Measurements from ENCODE around the gene ARID3A.

Gene ARID3A

GRCh38 chr19:1009981-1010538 is 84.2 kb downstream of the ARID3A start:
- no peak overlapping the region for H3K27ac ChIP-seq
- DNase-seq (ENCODE audit: low read depth, low spot score): no peak

GRCh38 chr19:1010586-1011510 is 85.0 kb downstream of the ARID3A start:
- DNase-seq (ENCODE audit: low read depth, low spot score): no peak
- no peak overlapping the region for H3K27ac ChIP-seq

GRCh38 chr19:1011831-1012333 is 86.0 kb downstream of the ARID3A start:
- no peak overlapping the region for H3K27ac ChIP-seq
- DNase-seq (ENCODE audit: low read depth, low spot score): no peak

GRCh38 chr19:1012334-1012733 is 86.5 kb downstream of the ARID3A start:
- H3K27ac ChIP-seq: no peak overlapping the region
- no peak for DNase-seq (ENCODE audit: low read depth, low spot score)

GRCh38 chr19:1013218-1013617 is 87.4 kb downstream of the ARID3A start:
- no peak overlapping the region for H3K27ac ChIP-seq
- no peak for DNase-seq (ENCODE audit: low read depth, low spot score)

- DNase-seq (ENCODE audit: low read depth, low spot score): no peak
- H3K27ac ChIP-seq: no peak overlapping the region
Measured at GRCh38 chr19:1014161-1015060, 88.6 kb downstream of the ARID3A start.

GRCh38 chr19:1015061-1015781 is 89.4 kb downstream of the ARID3A start:
- no peak overlapping the region for H3K27ac ChIP-seq
- no peak for DNase-seq (ENCODE audit: low read depth, low spot score)

GRCh38 chr19:1015782-1016646 is 90.2 kb downstream of the ARID3A start:
- peak overlapping the region; percentile 81 for H3K27ac ChIP-seq

GRCh38 chr19:1016647-1017114 is 90.8 kb downstream of the ARID3A start:
- peak overlapping the region; percentile 81 for H3K27ac ChIP-seq
- DNase-seq (ENCODE audit: low read depth, low spot score): no peak

More at GRCh38 chr19:1015782-1016646, 90.2 kb downstream of the ARID3A start:
- DNase-seq (ENCODE audit: low read depth, low spot score): no peak

GRCh38 chr19:1017115-1017905 is 91.5 kb downstream of the ARID3A start:
- DNase-seq (ENCODE audit: low read depth, low spot score): no peak
- H3K27ac ChIP-seq: peak overlapping the region; percentile 81

- DNase-seq (ENCODE audit: low read depth, low spot score): no peak
- peak overlapping the region; percentile 81 for H3K27ac ChIP-seq
Measured at GRCh38 chr19:1017906-1018305, 92.1 kb downstream of the ARID3A start.

GRCh38 chr19:1018393-1018792 is 92.6 kb downstream of the ARID3A start:
- peak overlapping the region; percentile 81 for H3K27ac ChIP-seq
- no peak for DNase-seq (ENCODE audit: low read depth, low spot score)

GRCh38 chr19:1018932-1019615 is 93.2 kb downstream of the ARID3A start:
- peak overlapping the region; percentile 81 for H3K27ac ChIP-seq
- DNase-seq (ENCODE audit: low read depth, low spot score): no peak

- H3K27ac ChIP-seq: peak overlapping the region; percentile 70
Measured at GRCh38 chr19:1019616-1019961, 93.8 kb downstream of the ARID3A start.

GRCh38 chr19:1019980-1020867 is 94.4 kb downstream of the ARID3A start:
- peak overlapping the region; percentile 70 for H3K27ac ChIP-seq
- DNase-seq (ENCODE audit: low read depth, low spot score): no peak

More at GRCh38 chr19:1019616-1019961, 93.8 kb downstream of the ARID3A start:
- no peak for DNase-seq (ENCODE audit: low read depth, low spot score)

GRCh38 chr19:1020868-1021425 is 95.1 kb downstream of the ARID3A start, which contains the start of gene TMEM259:
Gene TMEM259, minus strand, starts transcription at chr19:1021123. Its CDS starts 127 bp downstream, at chr19:1020996.
- DNase-seq (ENCODE audit: low read depth, low spot score): peak; percentile 80
- H3K27ac ChIP-seq: peak within 1 kb of the TSS; percentile 70

Measured in epithelial cell of prostate (primary cell).